GM23338 (cell line): ENCODE results near the gene AGAP1. TPM values are rescaled to one million over a fixed set of nuclear protein-coding genes. Genes with fewer than 3 reads are reported as not detected.

Experiments
- ATAC-seq: fragments of 200-7000 bp; cut with Tn5 transposase; 3 replicates; pipeline ENCODE4 v1.9.1; 2020
- DNase-seq: peaks from one replicate; pipeline ENCODE4 v3.0.0-alpha.2; 2015; ENCODE audit warnings: low spot score
- H2AFZ ChIP-seq: fragments of 200-600 bp; sonication (generic); 2 replicates; pipeline ENCODE4 v1.8.0; 2016; ENCODE audit warnings: antibody characterized with exemption, mild to moderate bottlenecking, moderate library complexity
- H3F3A ChIP-seq: fragments of 200-600 bp; sonication (generic); replicated peaks from 2 replicates; pipeline ENCODE4 v1.8.0; 2017; ENCODE audit warnings: antibody characterized with exemption, mixed run types, low read depth
- H3K27ac ChIP-seq: fragments of 200-600 bp; sonication (generic); 2 replicates; pipeline ENCODE4 v1.6.1; 2016; ENCODE audit warnings: low read depth
- H3K27me3 ChIP-seq: fragments of 200-600 bp; sonication (generic); 2 replicates; pipeline ENCODE4 v1.8.0; 2016; ENCODE audit warnings: mild to moderate bottlenecking, mixed run types, moderate library complexity; ENCODE audit not compliant: insufficient read depth
- H3K36me3 ChIP-seq: fragments of 200-600 bp; sonication (generic); 2 replicates; pipeline ENCODE4 v1.8.0; 2016; ENCODE audit warnings: mild to moderate bottlenecking; ENCODE audit not compliant: insufficient read depth
- H3K4me1 ChIP-seq: fragments of 200-600 bp; sonication (generic); 2 replicates; pipeline ENCODE4 v1.8.0; 2016; ENCODE audit warnings: mild to moderate bottlenecking, moderate library complexity; ENCODE audit not compliant: insufficient read depth
- H3K4me2 ChIP-seq: fragments of 200-600 bp; sonication (generic); 2 replicates; pipeline ENCODE4 v1.7.1; 2017; ENCODE audit warnings: mixed run types
- H3K4me3 ChIP-seq: fragments of 200-600 bp; sonication (generic); 2 replicates; pipeline ENCODE4 v1.6.1; 2016; ENCODE audit warnings: mixed run types
- H3K79me2 ChIP-seq: fragments of 200-600 bp; sonication (generic); replicated peaks from 2 replicates; pipeline ENCODE4 v1.8.0; 2017; ENCODE audit warnings: mild to moderate bottlenecking; ENCODE audit not compliant: insufficient read depth
- H3K9me2 ChIP-seq: fragments of 200-600 bp; sonication (generic); 2 replicates; pipeline ENCODE4 v1.8.0; 2017; ENCODE audit not compliant: insufficient read depth
- H4K20me1 ChIP-seq: fragments of 200-600 bp; sonication (generic); replicated peaks from 2 replicates; pipeline ENCODE4 v1.8.0; 2017; ENCODE audit warnings: mild to moderate bottlenecking; ENCODE audit not compliant: insufficient read depth
- H3K27ac Mint-ChIP-seq: 2 replicates; pipeline ENCODE4 v1.8.0; 2020; ENCODE audit warnings: inconsistent platforms, mild to moderate bottlenecking, moderate library complexity, mixed read lengths
- H3K27me3 Mint-ChIP-seq: 3 replicates; pipeline ENCODE4 v1.8.0; 2022; ENCODE audit warnings: low read depth, mild to moderate bottlenecking, moderate library complexity, mixed read lengths, inconsistent platforms; ENCODE audit not compliant: insufficient read depth, poor library complexity
- H3K36me3 Mint-ChIP-seq: 3 replicates; pipeline ENCODE4 v1.8.0; 2021; ENCODE audit warnings: low read depth, mild to moderate bottlenecking, inconsistent platforms, moderate library complexity, mixed read lengths
- H3K4me1 Mint-ChIP-seq: 3 replicates; pipeline ENCODE4 v1.8.0; 2020; ENCODE audit warnings: mild to moderate bottlenecking, inconsistent platforms, mixed read lengths
- H3K4me3 Mint-ChIP-seq: 3 replicates; pipeline ENCODE4 v1.8.0; 2021; ENCODE audit warnings: moderate library complexity, mild to moderate bottlenecking, inconsistent platforms, mixed read lengths
- H3K9me3 Mint-ChIP-seq: 3 replicates; pipeline ENCODE4 v1.8.0; 2020; ENCODE audit warnings: moderate library complexity, mild to moderate bottlenecking, inconsistent platforms, mixed read lengths
- CTCF ChIP-seq, 2 experiments: fragments of 200-600 bp in 1 of 2; sonication (generic) in 1 of 2; conservative IDR thresholded peaks; 2 replicates each; pipeline versions ENCODE4 v1.5.1 to v1.6.1; 2016 to 2017; ENCODE audit warnings: antibody characterized with exemption in 2 of 2, low read depth in 2 of 2, mild to moderate bottlenecking in 2 of 2, moderate library complexity in 1 of 2
- ETS1 ChIP-seq: IDR thresholded peaks from 2 replicates; pipeline ENCODE4 v1.6.1; 2016; ENCODE audit warnings: antibody characterized with exemption
- EZH2 ChIP-seq: fragments of 200-600 bp; sonication (generic); IDR thresholded peaks from one replicate; pipeline ENCODE4 v1.8.0; 2017; ENCODE audit warnings: antibody characterized with exemption, mild to moderate bottlenecking, low read depth; ENCODE audit not compliant: unreplicated experiment
- EZH2phosphoT487 ChIP-seq: fragments of 200-600 bp; sonication (generic); IDR thresholded peaks from one replicate; pipeline ENCODE4 v1.8.1; 2018; ENCODE audit warnings: antibody characterized with exemption; ENCODE audit not compliant: unreplicated experiment
- NANOG ChIP-seq: IDR thresholded peaks from 2 replicates; pipeline ENCODE4 v1.6.1; 2016; ENCODE audit warnings: antibody characterized with exemption, borderline replicate concordance
- POLR2AphosphoS5 ChIP-seq: IDR thresholded peaks from 2 replicates; pipeline ENCODE4 v1.6.1; 2016; ENCODE audit warnings: antibody characterized with exemption, low read depth
- REST ChIP-seq: IDR thresholded peaks from one replicate; pipeline ENCODE4 v1.6.1; 2018; ENCODE audit warnings: antibody characterized with exemption; ENCODE audit not compliant: unreplicated experiment
- ZNF114 ChIP-seq: fragments of 250-450 bp; sonication (Bioruptor Pico); IDR thresholded peaks from 2 replicates; pipeline ENCODE4 v1.5.0; 2020; ENCODE audit warnings: mild to moderate bottlenecking, moderate library complexity
- ZNF331 ChIP-seq: fragments of 250-450 bp; sonication (Bioruptor Pico); IDR thresholded peaks from 2 replicates; pipeline ENCODE4 v1.5.0; 2020; ENCODE audit warnings: low read depth, mild to moderate bottlenecking, moderate library complexity
- ZNF462 ChIP-seq: fragments of 250-450 bp; sonication (Bioruptor Pico); IDR thresholded peaks from 2 replicates; pipeline ENCODE4 v1.5.0; 2020; ENCODE audit warnings: mild to moderate bottlenecking, moderate library complexity
- polyA plus RNA-seq: library from polyadenylated mRNA; unstranded; fragments of >200 nt; fragmentation: Nextera tagmentation; extraction: Ambion mirVana; gene quantifications from 2 replicates; pipeline ENCODE4 v1.2.1, GENCODE V29; 2016
- total RNA-seq: library from RNA; depleted of rRNA; stranded (reverse); fragments of >200 nt; shearing (Covaris generic); gene quantifications from 2 replicates; pipeline ENCODE4 v1.2.3, GENCODE V29; 2014

The AGAP1 gene
- total and polyA plus RNA-seq, 2 experiments from 2014 or later: 13.3 to 27.9 TPM

GRCh38 chr2:236019434-236019833 lies 525.6 kb downstream of the AGAP1 start (continued):
- no peak for TF ChIP-seq ETS1
- no peak for TF ChIP-seq NANOG

- H3K27me3 ChIP-seq: no peaks in the 10 kb centered on the region
- no peak overlapping the region for H3K4me2 ChIP-seq
- Mint-ChIP-seq H3K9me3 (no peaks in the 10 kb centered on the region), H3K4me3 (no peak overlapping the region), H3K27me3 (peaks cover 10% of the 10 kb centered on the region), H3K4me1 (peaks cover 14% of the 10 kb centered on the region), H3K27ac (no peak overlapping the region), H3K36me3 (no peaks in the 10 kb centered on the region)
- no peak overlapping the region for H3K4me3 ChIP-seq
- H4K20me1 ChIP-seq: 0 out of 2 replicates have a peak, but pooled peaks cover 5% of the 10 kb centered on the region
- H3K27ac ChIP-seq: no peak overlapping the region
- H3F3A ChIP-seq: no peaks in the 10 kb centered on the region
- H3K36me3 ChIP-seq: no peaks in the 10 kb centered on the region
- ATAC-seq: no peak
- no peak for TF ChIP-seq CTCF (conservative IDR thresholded peaks at IDR 0.05; ENCODE audit: low read depth in 2 of 2)
- TF ChIP-seq POLR2AphosphoS5: no peak
- no peak for TF ChIP-seq EZH2
- TF ChIP-seq EZH2phosphoT487: no peak
- no peak for TF ChIP-seq ZNF462 (CRISPR knock-in tag)
- TF ChIP-seq ZNF331 (CRISPR knock-in tag): no peak
- TF ChIP-seq NANOG: no peak
- no peak for TF ChIP-seq ZNF114 (CRISPR knock-in tag)
- no peak for TF ChIP-seq REST
- no peak for DNase-seq
- no peaks in the 10 kb centered on the region for H3K79me2 ChIP-seq
- no peaks in the 10 kb centered on the region for H3K9me2 ChIP-seq
- peaks cover 3% of the 10 kb centered on the region; the same call in 1 of the 2 replicates for H3K4me1 ChIP-seq
- H2AFZ ChIP-seq: no peak overlapping the region
These were observed 527.7 kb downstream of the AGAP1 start for GRCh38 chr2:236021499-236022057.
